H1 (cell line): ENCODE results near the gene TOR1A. TPM values are rescaled to one million over a fixed set of nuclear protein-coding genes. Genes with fewer than 3 reads are reported as not detected.

ENCODE experiments used
- EGR1 ChIP-seq: IDR thresholded peaks from 2 replicates; pipeline ENCODE4 v1.6.1; 2011; ENCODE audit warnings: low read depth, low read length, borderline replicate concordance
- GTF2F1 ChIP-seq: IDR thresholded peaks from 2 replicates; pipeline ENCODE4 v1.6.1; 2012; ENCODE audit warnings: low read depth, low read length, improper control_type of control experiment, borderline replicate concordance
- PHF8 ChIP-seq: fragments of 200-600 bp; sonication (generic); conservative IDR thresholded peaks from 2 replicates; pipeline ENCODE4 v1.7.1; 2012; ENCODE audit warnings: low read depth, mild to moderate bottlenecking, inconsistent platforms, low read length, moderate library complexity
- RAD21 ChIP-seq, 2 experiments: IDR thresholded peaks in 1 of 2; conservative IDR thresholded peaks in 1 of 2; 2 replicates each; pipeline ENCODE4 v1.6.1; 2011; ENCODE audit warnings: low read depth in 2 of 2, low read length in 2 of 2, improper control_type of control experiment in 1 of 2, inconsistent platforms in 1 of 2, mild to moderate bottlenecking in 1 of 2, moderate library complexity in 1 of 2
- RXRA ChIP-seq: IDR thresholded peaks from 2 replicates; pipeline ENCODE4 v1.6.1; 2011; ENCODE audit warnings: low read depth, mild to moderate bottlenecking, low read length, moderate library complexity; ENCODE audit not compliant: insufficient read depth
- polyA plus RNA-seq, 7 experiments: library from polyadenylated mRNA; depleted of rRNA in 3 of 7; stranded (reverse) in 5 of 7; unstranded in 2 of 7; fragments of >200 nt in 5 of 7; fragments of 200-250 nt in 2 of 7; gene quantifications; 1 replicate in 5 of 7; 2 replicates in 1 of 7; 4 replicates in 1 of 7; pipeline versions ENCODE4 v1.2.1 to v1.2.3, GENCODE V29; 2011 to 2013; ENCODE audit warnings: missing spikeins in 2 of 7, mixed read lengths in 2 of 7
- total RNA-seq: library from RNA; stranded (reverse); fragmentation: NEBNext Ultra II Directional; extraction: Animal tissue kit (Norgen Biotek cat#: 25700); gene quantifications from 2 replicates; pipeline ENCODE4 v1.2.1, GENCODE V29; 2021
- TF ChIP-seq, protein P1 (sequence below), 3 experiments: IDR thresholded peaks; 1 replicate in 2 of 3; 2 replicates in 1 of 3; pipeline versions ENCODE4 v1.5.1 to v1.6.1; 2011; ENCODE audit warnings: low read length in 3 of 3, mild to moderate bottlenecking in 3 of 3, inconsistent platforms in 2 of 3, low read depth in 1 of 3, moderate library complexity in 1 of 3; ENCODE audit not compliant: insufficient read depth in 1 of 3; ENCODE audit errors: control extremely low read depth in 1 of 3

Gene TOR1A
- total and polyA plus RNA-seq, 2 of the 8 experiments (the other 6 are each of a cell fraction or from before 2014, with no cell fraction given): 37.6 to 46.7 TPM

GRCh38 chr9:129868872-129869486 lies 45.0 kb upstream of the TOR1A start (continued):
- TF ChIP-seq, protein P1, sequence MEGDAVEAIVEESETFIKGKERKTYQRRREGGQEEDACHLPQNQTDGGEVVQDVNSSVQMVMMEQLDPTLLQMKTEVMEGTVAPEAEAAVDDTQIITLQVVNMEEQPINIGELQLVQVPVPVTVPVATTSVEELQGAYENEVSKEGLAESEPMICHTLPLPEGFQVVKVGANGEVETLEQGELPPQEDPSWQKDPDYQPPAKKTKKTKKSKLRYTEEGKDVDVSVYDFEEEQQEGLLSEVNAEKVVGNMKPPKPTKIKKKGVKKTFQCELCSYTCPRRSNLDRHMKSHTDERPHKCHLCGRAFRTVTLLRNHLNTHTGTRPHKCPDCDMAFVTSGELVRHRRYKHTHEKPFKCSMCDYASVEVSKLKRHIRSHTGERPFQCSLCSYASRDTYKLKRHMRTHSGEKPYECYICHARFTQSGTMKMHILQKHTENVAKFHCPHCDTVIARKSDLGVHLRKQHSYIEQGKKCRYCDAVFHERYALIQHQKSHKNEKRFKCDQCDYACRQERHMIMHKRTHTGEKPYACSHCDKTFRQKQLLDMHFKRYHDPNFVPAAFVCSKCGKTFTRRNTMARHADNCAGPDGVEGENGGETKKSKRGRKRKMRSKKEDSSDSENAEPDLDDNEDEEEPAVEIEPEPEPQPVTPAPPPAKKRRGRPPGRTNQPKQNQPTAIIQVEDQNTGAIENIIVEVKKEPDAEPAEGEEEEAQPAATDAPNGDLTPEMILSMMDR (IDR thresholded peaks at IDR 0.05; ENCODE audit: control extremely low read depth in 1 of 3, insufficient read depth in 1 of 3, low read depth in 1 of 3, low read length in 3 of 3): no peak
- no peak for TF ChIP-seq GTF2F1
- TF ChIP-seq EGR1: no peak
- no peak for TF ChIP-seq PHF8
- no peak for TF ChIP-seq RXRA
- TF ChIP-seq RAD21 (IDR thresholded peaks at IDR 0.05 in 1 of 2, conservative IDR thresholded peaks at IDR 0.05 in 1 of 2; ENCODE audit: low read depth in 2 of 2, low read length in 2 of 2): no peak
